NCI-H2107 treated with DMSO at 0.1 percent for 48 hours (cell line): ENCODE results near the gene CYP4A22.
A peak's percentile ranks its signal among the peaks of the same experiment; 100 is the strongest.
"Not testable (repeated sequence)": the region's sequence is repeated elsewhere in the genome, so short reads cannot be mapped to it uniquely, and the experiment has no call there.

Source experiments
- DNase-seq: peaks from one replicate; lab custom pipeline; 2025; ENCODE audit not compliant: unreplicated experiment; lab: John Stamatoyannopoulos, UW

The CYP4A22 gene

GRCh38 chr1:47149162-47149561, 11.9 kb downstream of the CYP4A22 start:
- not testable (repeated sequence) for DNase-seq

GRCh38 chr1:47156457-47156856, 19.2 kb downstream of the CYP4A22 start:
- DNase-seq = not testable (repeated sequence)

GRCh38 chr1:47157957-47158356, 20.7 kb downstream of the CYP4A22 start:
- DNase-seq = not testable (repeated sequence)

GRCh38 chr1:47160716-47161115, 23.5 kb downstream of the CYP4A22 start:
- no peak for DNase-seq

GRCh38 chr1:47161298-47162040, 24.2 kb downstream of the CYP4A22 start:
- no peak for DNase-seq

GRCh38 chr1:47164552-47164951, 27.3 kb downstream of the CYP4A22 start:
- DNase-seq = no peak

- DNase-seq = no peak
Observed at GRCh38 chr1:47172782-47173181, 35.5 kb downstream of the CYP4A22 start.

GRCh38 chr1:47174656-47175020, 37.4 kb downstream of the CYP4A22 start:
- DNase-seq = no peak

- peak; percentile 69 for DNase-seq
Observed at GRCh38 chr1:47175227-47175934, 38.1 kb downstream of the CYP4A22 start.

GRCh38 chr1:47178020-47178419, 40.8 kb downstream of the CYP4A22 start:
- no peak for DNase-seq

- DNase-seq = no peak
Observed at GRCh38 chr1:47178654-47179016, 41.4 kb downstream of the CYP4A22 start.

- DNase-seq = peak; percentile 85
Observed at GRCh38 chr1:47179017-47179987, 42.1 kb downstream of the CYP4A22 start.

GRCh38 chr1:47179988-47180563, 42.8 kb downstream of the CYP4A22 start:
- DNase-seq = no peak

GRCh38 chr1:47180603-47181094, 43.4 kb downstream of the CYP4A22 start:
- DNase-seq = no peak

GRCh38 chr1:47181095-47181954, 44.1 kb downstream of the CYP4A22 start:
- no peak for DNase-seq

- no peak for DNase-seq
Observed at GRCh38 chr1:47181955-47182675, 44.9 kb downstream of the CYP4A22 start.

- DNase-seq = no peak
Observed at GRCh38 chr1:47182676-47183235, 45.5 kb downstream of the CYP4A22 start.

GRCh38 chr1:47183308-47184089, 46.3 kb downstream of the CYP4A22 start:
- no peak for DNase-seq
